H1 (cell line): ENCODE data around the gene FANCD2. TPM values are rescaled to one million over a fixed set of nuclear protein-coding genes. Genes with fewer than 3 reads are reported as not detected.

Experiments used
- CTCF ChIA-PET: fragments of 300-600 bp; sonication (Branson Sonifier 250); formaldehyde crosslinking; loops from one replicate; lab custom pipeline; 2021; ENCODE audit not compliant: partially characterized antibody; lab: Charles Lee
- POLR2A ChIA-PET: fragments of 300-600 bp; sonication (Branson Sonifier 250); formaldehyde crosslinking; loops from one replicate; lab custom pipeline; 2021; ENCODE audit warnings: inconsistent platforms; ENCODE audit not compliant: partially characterized antibody; lab: Charles Lee
- DNase-seq, 2 experiments: peaks; one replicate each; pipeline versions ENCODE4 v3.0.0 to v3.0.0-alpha.2; 2010 to 2022; ENCODE audit warnings: low spot score in 2 of 2, low read depth in 1 of 2, mixed read lengths in 1 of 2
- FAIRE-seq: peaks from 2 replicates; lab custom pipeline; 2011; peaks lifted over from hg19 to GRCh38; lab: Jason Lieb, UNC
- H2AFZ ChIP-seq: 2 replicates; pipeline ENCODE4 v1.8.1; 2012; ENCODE audit warnings: low read length, inconsistent platforms
- H2AK5ac ChIP-seq: 2 replicates; pipeline ENCODE4 v1.6.1; 2013; ENCODE audit warnings: low read depth, low read length
- H2BK120ac ChIP-seq: replicated peaks from 2 replicates; pipeline ENCODE3; 2013; ENCODE audit warnings: low read depth, low read length, inconsistent platforms
- H2BK12ac ChIP-seq: 2 replicates; pipeline ENCODE4 v1.6.1; 2013; ENCODE audit warnings: low read depth, low read length
- H2BK15ac ChIP-seq: 2 replicates; pipeline ENCODE4 v1.6.1; 2013; ENCODE audit warnings: low read length
- H2BK20ac ChIP-seq: 2 replicates; pipeline ENCODE4 v1.6.1; 2013; ENCODE audit warnings: low read length
- H2BK5ac ChIP-seq: 2 replicates; pipeline ENCODE4 v1.6.1; 2013; ENCODE audit warnings: low read depth, low read length
- H3K14ac ChIP-seq: 2 replicates; pipeline ENCODE4 v1.6.1; 2013; ENCODE audit warnings: inconsistent platforms; ENCODE audit not compliant: insufficient read length
- H3K18ac ChIP-seq: 2 replicates; pipeline ENCODE4 v1.6.1; 2013; ENCODE audit warnings: low read length; ENCODE audit errors: extremely low read depth
- H3K23ac ChIP-seq: 2 replicates; pipeline ENCODE4 v1.6.1; 2013; ENCODE audit warnings: inconsistent platforms; ENCODE audit not compliant: insufficient read length
- H3K23me2 ChIP-seq: 2 replicates; pipeline ENCODE4 v1.6.1; 2013; ENCODE audit warnings: low read depth, low read length
- H3K27ac ChIP-seq: 2 replicates; pipeline ENCODE4 v1.6.1; 2011; ENCODE audit warnings: low read depth, low read length, inconsistent platforms
- H3K27me3 ChIP-seq, 4 experiments: replicated peaks in 1 of 4; 1 replicate in 1 of 4; 2 replicates in 3 of 4; pipeline versions ENCODE4 v1.6.1 to v1.8.1; 2011 to 2013; ENCODE audit warnings: low read length in 3 of 4, mild to moderate bottlenecking in 3 of 4, inconsistent platforms in 2 of 4, mixed read lengths in 2 of 4, moderate library complexity in 1 of 4; ENCODE audit not compliant: control insufficient read depth in 3 of 4, insufficient read depth in 3 of 4; ENCODE audit errors: extremely low read depth in 1 of 4
- H3K36me3 ChIP-seq, 4 experiments: 2 replicates each; pipeline versions ENCODE4 v1.6.1 to v1.8.1; 2011 to 2013; ENCODE audit warnings: mild to moderate bottlenecking in 4 of 4, low read length in 3 of 4, moderate library complexity in 2 of 4, control low read depth in 1 of 4, inconsistent platforms in 1 of 4; ENCODE audit not compliant: insufficient read depth in 4 of 4, control insufficient read depth in 2 of 4
- H3K4ac ChIP-seq: replicated peaks from 2 replicates; pipeline ENCODE3; 2013; ENCODE audit warnings: low read length, low read depth, mixed read lengths, inconsistent platforms; ENCODE audit not compliant: insufficient read length
- H3K4me1 ChIP-seq, 4 experiments: replicated peaks in 1 of 4; 1 replicate in 1 of 4; 2 replicates in 3 of 4; pipeline versions ENCODE4 v1.6.1 to v1.8.1; 2011 to 2013; ENCODE audit warnings: low read length in 3 of 4, inconsistent platforms in 2 of 4, mixed read lengths in 1 of 4; ENCODE audit not compliant: insufficient read depth in 4 of 4, control insufficient read depth in 3 of 4
- H3K4me2 ChIP-seq, 2 experiments: 2 replicates each; pipeline versions ENCODE4 v1.6.1 to v1.8.1; 2011 to 2013; ENCODE audit warnings: low read depth in 2 of 2, low read length in 2 of 2, control low read depth in 1 of 2, inconsistent platforms in 1 of 2, mild to moderate bottlenecking in 1 of 2; ENCODE audit not compliant: insufficient read depth in 1 of 2
- H3K4me3 ChIP-seq, 4 experiments: fragments of 200-600, 300-600 bp in 1 of 4; sonication (generic), shearing (Covaris generic), sonication (Bioruptor Twin) in 1 of 4; 2 replicates each; pipeline versions ENCODE4 v1.5.1 to v1.8.1; 2011 to 2016; ENCODE audit warnings: low read length in 4 of 4, low read depth in 3 of 4, control low read depth in 2 of 4, inconsistent platforms in 2 of 4, mild to moderate bottlenecking in 2 of 4, mixed read lengths in 1 of 4, moderate library complexity in 1 of 4; ENCODE audit not compliant: insufficient read depth in 2 of 4; ENCODE audit errors: extremely low read depth in 1 of 4
- H3K56ac ChIP-seq: replicated peaks from 2 replicates; pipeline ENCODE3; 2013; ENCODE audit warnings: low read depth, mild to moderate bottlenecking, mixed read lengths, low read length, inconsistent platforms; ENCODE audit not compliant: insufficient read length
- H3K79me1 ChIP-seq: 2 replicates; pipeline ENCODE4 v1.6.1; 2013; ENCODE audit warnings: low read depth, low read length, control low read depth
- H3K79me2 ChIP-seq, 2 experiments: 2 replicates each; pipeline versions ENCODE4 v1.6.1 to v1.8.1; 2012 to 2013; ENCODE audit warnings: low read length in 2 of 2, mild to moderate bottlenecking in 2 of 2, inconsistent platforms in 1 of 2; ENCODE audit not compliant: insufficient read depth in 2 of 2, control insufficient read depth in 1 of 2
- H3K9ac ChIP-seq, 4 experiments: replicated peaks in 1 of 4; 1 replicate in 1 of 4; 2 replicates in 3 of 4; pipeline versions ENCODE4 v1.6.1 to v1.8.1; 2011 to 2013; ENCODE audit warnings: low read depth in 3 of 4, low read length in 3 of 4, control low read depth in 2 of 4, mild to moderate bottlenecking in 2 of 4, moderate library complexity in 2 of 4, inconsistent platforms in 1 of 4; ENCODE audit errors: extremely low read depth in 1 of 4
- H3K9me3 ChIP-seq, 2 experiments: 2 replicates each; pipeline versions ENCODE4 v1.6.1 to v1.8.1; 2012 to 2013; ENCODE audit warnings: mild to moderate bottlenecking in 2 of 2, moderate library complexity in 2 of 2, control low read depth in 1 of 2, inconsistent platforms in 1 of 2, low read depth in 1 of 2, low read length in 1 of 2, mixed read lengths in 1 of 2; ENCODE audit not compliant: insufficient read depth in 2 of 2
- H4K20me1 ChIP-seq, 2 experiments: replicated peaks in 1 of 2; 2 replicates each; pipeline versions ENCODE3 to v1.8.1; 2011 to 2013; ENCODE audit warnings: inconsistent platforms in 2 of 2, low read length in 2 of 2, mild to moderate bottlenecking in 1 of 2; ENCODE audit not compliant: insufficient read depth in 2 of 2, control insufficient read depth in 1 of 2
- H4K5ac ChIP-seq: 2 replicates; pipeline ENCODE4 v1.6.1; 2013; ENCODE audit warnings: low read length, low read depth, mixed read lengths, inconsistent platforms; ENCODE audit not compliant: insufficient read length
- H4K8ac ChIP-seq: 2 replicates; pipeline ENCODE4 v1.8.0; 2013; ENCODE audit warnings: mild to moderate bottlenecking, moderate library complexity, low read length, inconsistent platforms; ENCODE audit not compliant: insufficient read depth; ENCODE audit errors: extremely low read depth
- H4K91ac ChIP-seq: replicated peaks from 2 replicates; pipeline ENCODE3; 2013; ENCODE audit warnings: low read length, mixed read lengths, inconsistent platforms; ENCODE audit not compliant: insufficient read length
- BCL11A ChIP-seq, 2 experiments: IDR thresholded peaks; one replicate each; pipeline ENCODE4 v1.6.1; 2011; ENCODE audit warnings: low read depth in 2 of 2, low read length in 2 of 2, mild to moderate bottlenecking in 2 of 2
- CHD1 ChIP-seq: IDR thresholded peaks from 2 replicates; pipeline ENCODE4 v1.6.1; 2012; ENCODE audit warnings: low read depth, low read length, improper control_type of control experiment
- CHD2 ChIP-seq: IDR thresholded peaks from 2 replicates; pipeline ENCODE4 v1.6.1; 2012; ENCODE audit warnings: low read length, improper control_type of control experiment
- CTCF ChIP-seq, 3 experiments: IDR thresholded peaks; 1 replicate in 2 of 3; 2 replicates in 1 of 3; pipeline versions ENCODE4 v1.5.1 to v1.6.1; 2011; ENCODE audit warnings: low read length in 3 of 3, mild to moderate bottlenecking in 3 of 3, inconsistent platforms in 2 of 3, low read depth in 1 of 3, moderate library complexity in 1 of 3; ENCODE audit not compliant: insufficient read depth in 1 of 3; ENCODE audit errors: control extremely low read depth in 1 of 3
- EGR1 ChIP-seq: IDR thresholded peaks from 2 replicates; pipeline ENCODE4 v1.6.1; 2011; ENCODE audit warnings: low read depth, low read length, borderline replicate concordance
- EP300 ChIP-seq, 2 experiments: IDR thresholded peaks; 1 replicate in 1 of 2; 2 replicates in 1 of 2; pipeline ENCODE4 v1.6.1; 2011 to 2012; ENCODE audit warnings: low read depth in 2 of 2, low read length in 2 of 2, mild to moderate bottlenecking in 2 of 2, borderline replicate concordance in 1 of 2, inconsistent platforms in 1 of 2, moderate library complexity in 1 of 2
- NRF1 ChIP-seq: IDR thresholded peaks from 2 replicates; pipeline ENCODE4 v1.6.1; 2011; ENCODE audit warnings: mild to moderate bottlenecking, low read depth, low read length, improper control_type of control experiment
- SAP30 ChIP-seq: fragments of 300-600 bp; sonication (generic); IDR thresholded peaks from 2 replicates; pipeline ENCODE4 v1.7.1; 2012; ENCODE audit warnings: low read length, moderate library complexity, mild to moderate bottlenecking, inconsistent platforms; ENCODE audit not compliant: insufficient read depth, insufficient replicate concordance
- SIN3A ChIP-seq, 2 experiments: IDR thresholded peaks in 1 of 2; conservative IDR thresholded peaks in 1 of 2; 2 replicates each; pipeline ENCODE4 v1.6.1; 2011 to 2012; ENCODE audit warnings: low read length in 2 of 2, improper control_type of control experiment in 1 of 2, low read depth in 1 of 2, mild to moderate bottlenecking in 1 of 2
- SP4 ChIP-seq: IDR thresholded peaks from 2 replicates; pipeline ENCODE4 v1.6.1; 2012; ENCODE audit warnings: low read length, inconsistent platforms
- WGBS, 2 experiments: shearing (Covaris generic) in 1 of 2; methylation state at CpG; one replicate each; pipeline versions ENCODE4 v1.1.6 to v1.1.7; 2013 to 2015; ENCODE audit warnings: low lambda C conversion rate in 2 of 2, mixed read lengths in 2 of 2, inconsistent platforms in 1 of 2, low coverage in 1 of 2, missing lambda C conversion rate in 1 of 2; ENCODE audit not compliant: insufficient replicate concordance in 2 of 2, insufficient coverage in 1 of 2, insufficient read length in 1 of 2; ENCODE audit errors: extremely low coverage in 1 of 2, missing lambda C conversion rate in 1 of 2; 5-methylcytosine and 5-hydroxymethylcytosine counted together
- polyA plus RNA-seq, 7 experiments: library from polyadenylated mRNA; depleted of rRNA in 3 of 7; stranded (reverse) in 5 of 7; unstranded in 2 of 7; fragments of >200 nt in 5 of 7; fragments of 200-250 nt in 2 of 7; gene quantifications; 1 replicate in 5 of 7; 2 replicates in 1 of 7; 4 replicates in 1 of 7; pipeline versions ENCODE4 v1.2.1 to v1.2.3, GENCODE V29; 2011 to 2013; ENCODE audit warnings: missing spikeins in 2 of 7, mixed read lengths in 2 of 7
- total RNA-seq: library from RNA; stranded (reverse); fragmentation: NEBNext Ultra II Directional; extraction: Animal tissue kit (Norgen Biotek cat#: 25700); gene quantifications from 2 replicates; pipeline ENCODE4 v1.2.1, GENCODE V29; 2021
- TF ChIP-seq, protein P1 (sequence below): IDR thresholded peaks from 2 replicates; pipeline ENCODE4 v1.6.1; 2012; ENCODE audit warnings: inconsistent platforms

FANCD2 gene
- total and polyA plus RNA-seq, 2 of the 8 experiments (the other 6 are each of a cell fraction or from before 2014, with no cell fraction given), result 33.1 to 77.8 TPM

GRCh38 chr3:10149226-10149625 lies 123.0 kb downstream of the FANCD2 start:
- Histone ChIP-seq H2BK120ac (no peak overlapping the region), H3K79me2 (peaks cover 0 to 27% of the 10 kb centered on the region in 2 experiments; a peak in 2 of 4 replicates), H3K27me3 (no peaks in the 10 kb centered on the region), H2BK15ac (no peak overlapping the region), H4K8ac (no peak overlapping the region), H3K23me2 (no peaks in the 10 kb centered on the region), H2BK12ac (no peak overlapping the region), H3K36me3 (peaks cover 13 to 39% (median 25%) of the 10 kb centered on the region in 4 experiments), H2AFZ (no peak overlapping the region), H2AK5ac (no peak overlapping the region), H3K4ac (no peak overlapping the region), H3K4me1 (no peaks in the 10 kb centered on the region), H2BK20ac (no peak overlapping the region), H3K9me3 (no peaks in the 10 kb centered on the region), H4K20me1 (peaks cover 0 to 2% of the 10 kb centered on the region in 2 experiments), H3K79me1 (no peaks in the 10 kb centered on the region; the same call in 1 of the 2 replicates), H4K5ac (no peak overlapping the region), H3K56ac (no peak overlapping the region), H3K23ac (no peak overlapping the region), H3K14ac (no peak overlapping the region), H3K4me2 (no peak overlapping the region), H3K4me3 (no peak overlapping the region), H3K18ac (no peak overlapping the region), H4K91ac (no peak overlapping the region), H2BK5ac (no peak overlapping the region), H3K9ac (no peak overlapping the region), H3K27ac (no peak overlapping the region)
- DNase-seq, result no peak
- POLR2A ChIA-PET, result interaction anchor here (0.9 to 1.1 kb wide), 3 partner anchors 10 to 119 kb away, joined by 3 read pairs; no protein-coding TSS in a partner anchor
- CTCF ChIA-PET, result interaction anchor here (1.0 to 1.5 kb wide), 3 partner anchors 11 to 44 kb away, joined by 3 to 4 read pairs (median 3); partner anchors contain the start of gene IRAK2
- WGBS, 2 experiments, result 97% methylated on average over 8 of the region's 8 CpGs; no CpG with 5 or more reads in 1 of the 2 experiments
- no peak for FAIRE-seq
- TF ChIP-seq SIN3A (conservative IDR thresholded peaks at IDR 0.05 in 1 of 2, IDR thresholded peaks at IDR 0.05 in 1 of 2; ENCODE audit: low read depth in 1 of 2, low read length in 2 of 2) (no peak), EP300 (IDR thresholded peaks at IDR 0.05; ENCODE audit: borderline replicate concordance in 1 of 2, low read depth in 2 of 2, low read length in 2 of 2) (no peak), CTCF (IDR thresholded peaks at IDR 0.05; ENCODE audit: control extremely low read depth in 1 of 3, insufficient read depth in 1 of 3, low read depth in 1 of 3, low read length in 3 of 3) (no peak), EGR1 (no peak), SAP30 (no peak), CHD1 (no peak), NRF1 (no peak), CHD2 (no peak), BCL11A (IDR thresholded peaks at IDR 0.05; ENCODE audit: low read depth in 2 of 2, low read length in 2 of 2) (no peak), SP4 (no peak)
- TF ChIP-seq, protein P1, sequence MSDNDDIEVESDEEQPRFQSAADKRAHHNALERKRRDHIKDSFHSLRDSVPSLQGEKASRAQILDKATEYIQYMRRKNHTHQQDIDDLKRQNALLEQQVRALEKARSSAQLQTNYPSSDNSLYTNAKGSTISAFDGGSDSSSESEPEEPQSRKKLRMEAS, result no peak
